IMR-90 (cell line): ENCODE data around the gene RASGRP3. TPM values are rescaled to one million over a fixed set of nuclear protein-coding genes. Genes with fewer than 3 reads are reported as not detected.

ENCODE experiments used
- ATAC-seq: fragments of 200-7000 bp; cut with Tn5 transposase; 2 replicates; pipeline ENCODE4 v1.9.1; 2020; ENCODE audit warnings: low read depth, mild to moderate bottlenecking, moderate library complexity
- BruUV-seq: library from RNA; stranded (reverse); fragments of 400-500 nt; replicated peaks from 2 replicates; lab custom pipeline; 2021; lab: Mats Ljungman, UMichigan
- CTCF ChIA-PET: fragments of 300-600 bp; formaldehyde crosslinking; extraction: SDS; loops from one replicate; lab custom pipeline; 2021; ENCODE audit warnings: antibody characterized with exemption; lab: Yijun Ruan, JAX
- POLR2A ChIA-PET: fragments of 300-600 bp; sonication (Branson Sonifier 250); formaldehyde crosslinking; loops from one replicate; lab custom pipeline; 2022; ENCODE audit warnings: antibody characterized with exemption; ENCODE audit not compliant: unreplicated experiment; lab: Charles Lee
- DNase-seq: peaks from one replicate; pipeline ENCODE4 v3.0.0; 2013
- H2AFZ ChIP-seq: replicated peaks from 2 replicates; pipeline ENCODE3; 2013; ENCODE audit warnings: low read length, mild to moderate bottlenecking; ENCODE audit not compliant: poor library complexity
- H2AK5ac ChIP-seq: 2 replicates; pipeline ENCODE4 v1.6.1; 2013; ENCODE audit warnings: low read depth, low read length, inconsistent platforms
- H2AK9ac ChIP-seq: replicated peaks from 2 replicates; pipeline ENCODE3; 2013; ENCODE audit warnings: mild to moderate bottlenecking, low read depth, low read length, moderate library complexity; ENCODE audit not compliant: poor library complexity
- H2BK120ac ChIP-seq: 2 replicates; pipeline ENCODE4 v1.6.1; 2013; ENCODE audit warnings: low read depth, low read length, inconsistent platforms
- H2BK15ac ChIP-seq: 3 replicates; pipeline ENCODE4 v1.6.1; 2013; ENCODE audit warnings: low read depth, low read length, inconsistent platforms
- H2BK20ac ChIP-seq: 2 replicates; pipeline ENCODE4 v1.6.1; 2013; ENCODE audit warnings: low read depth, mild to moderate bottlenecking, inconsistent platforms, low read length, moderate library complexity
- H2BK5ac ChIP-seq: 2 replicates; pipeline ENCODE4 v1.6.1; 2013; ENCODE audit warnings: mild to moderate bottlenecking, low read depth, low read length, inconsistent platforms; ENCODE audit not compliant: poor library complexity, severe bottlenecking
- H3K14ac ChIP-seq: replicated peaks from 2 replicates; pipeline ENCODE4 v1.6.1; 2013; ENCODE audit warnings: low read depth, low read length, inconsistent platforms
- H3K18ac ChIP-seq: 2 replicates; pipeline ENCODE4 v1.6.1; 2013; ENCODE audit warnings: low read depth, low read length, control low read depth
- H3K23ac ChIP-seq: 2 replicates; pipeline ENCODE4 v1.6.1; 2013; ENCODE audit warnings: low read depth, low read length, inconsistent platforms
- H3K27ac ChIP-seq: 2 replicates; pipeline ENCODE4 v1.5.1; 2013; ENCODE audit warnings: mild to moderate bottlenecking, control low read depth, low read length; ENCODE audit not compliant: insufficient read depth
- H3K27me3 ChIP-seq: 2 replicates; pipeline ENCODE4 v1.6.1; 2013; ENCODE audit warnings: low read length; ENCODE audit not compliant: control insufficient read depth, insufficient read depth
- H3K36me3 ChIP-seq: 2 replicates; pipeline ENCODE4 v1.6.1; 2013; ENCODE audit warnings: low read length, mixed read lengths; ENCODE audit not compliant: control insufficient read depth, insufficient read depth
- H3K4ac ChIP-seq: 2 replicates; pipeline ENCODE4 v1.6.1; 2013; ENCODE audit warnings: low read depth, low read length, inconsistent platforms
- H3K4me1 ChIP-seq: 2 replicates; pipeline ENCODE4 v1.6.1; 2013; ENCODE audit warnings: low read length, mixed read lengths; ENCODE audit not compliant: control insufficient read depth, insufficient read depth
- H3K4me2 ChIP-seq: 2 replicates; pipeline ENCODE4 v1.6.1; 2013; ENCODE audit warnings: low read depth, mild to moderate bottlenecking, control low read depth, low read length, moderate library complexity
- H3K4me3 ChIP-seq: 2 replicates; pipeline ENCODE4 v1.5.1; 2013; ENCODE audit warnings: low read depth, mild to moderate bottlenecking, control low read depth, low read length, moderate library complexity; ENCODE audit not compliant: insufficient read depth
- H3K56ac ChIP-seq: 2 replicates; pipeline ENCODE4 v1.6.1; 2013; ENCODE audit warnings: low read length, inconsistent platforms; ENCODE audit not compliant: insufficient read depth; ENCODE audit errors: extremely low read depth
- H3K79me1 ChIP-seq, 2 experiments: 2 replicates each; pipeline ENCODE4 v1.6.1; 2013; ENCODE audit warnings: low read length in 2 of 2, inconsistent platforms in 1 of 2, low read depth in 1 of 2
- H3K9ac ChIP-seq: 2 replicates; pipeline ENCODE4 v1.6.1; 2013; ENCODE audit warnings: low read depth, low read length, control low read depth
- H3K9me1 ChIP-seq: 2 replicates; pipeline ENCODE4 v1.6.1; 2013; ENCODE audit warnings: low read length, inconsistent platforms; ENCODE audit not compliant: insufficient read depth
- H3K9me3 ChIP-seq: 2 replicates; pipeline ENCODE4 v1.6.1; 2013; ENCODE audit warnings: low read length; ENCODE audit not compliant: control insufficient read depth, insufficient read depth
- H4K20me1 ChIP-seq: 2 replicates; pipeline ENCODE4 v1.6.1; 2013; ENCODE audit warnings: low read length, inconsistent platforms; ENCODE audit not compliant: insufficient read depth
- H4K5ac ChIP-seq: 2 replicates; pipeline ENCODE4 v1.6.1; 2013; ENCODE audit warnings: mild to moderate bottlenecking, low read depth, low read length, control low read depth
- H4K8ac ChIP-seq, 2 experiments: 2 replicates each; pipeline ENCODE4 v1.6.1; 2013; ENCODE audit warnings: low read depth in 2 of 2, low read length in 2 of 2, control low read depth in 1 of 2, inconsistent platforms in 1 of 2
- H4K91ac ChIP-seq: 2 replicates; pipeline ENCODE4 v1.6.1; 2013; ENCODE audit warnings: low read depth, low read length, inconsistent platforms; ENCODE audit not compliant: insufficient read depth
- CEBPB ChIP-seq: IDR thresholded peaks from 2 replicates; pipeline ENCODE4 v1.6.1; 2012; ENCODE audit warnings: low read depth, low read length, improper control_type of control experiment
- FOS ChIP-seq: fragments of 150-350 bp; IDR thresholded peaks from 2 replicates; pipeline ENCODE4 v1.6.1; 2016; ENCODE audit warnings: low read depth, low read length
- MAFK ChIP-seq: IDR thresholded peaks from 2 replicates; pipeline ENCODE4 v1.6.1; 2012; ENCODE audit warnings: low read depth, low read length, improper control_type of control experiment
- NFE2L2 ChIP-seq: fragments of 150-350 bp; IDR thresholded peaks from 2 replicates; pipeline ENCODE4 v1.6.1; 2016; ENCODE audit warnings: low read depth, mild to moderate bottlenecking, low read length
- RAD21 ChIP-seq: IDR thresholded peaks from 2 replicates; pipeline ENCODE4 v1.6.1; 2012; ENCODE audit warnings: low read length, improper control_type of control experiment
- RFX5 ChIP-seq: IDR thresholded peaks from 2 replicates; pipeline ENCODE4 v1.8.0; 2012; ENCODE audit warnings: low read depth, mild to moderate bottlenecking, low read length, moderate library complexity
- USF2 ChIP-seq: fragments of 150-350 bp; IDR thresholded peaks from 2 replicates; pipeline ENCODE4 v1.6.1; 2017; ENCODE audit warnings: mild to moderate bottlenecking, antibody characterized with exemption, low read length, low read depth
- WGBS, 2 experiments: methylation state at CpG; one replicate each; pipeline versions ENCODE4 v1.1.5 to v1.1.7; 2013; ENCODE audit warnings: missing lambda C conversion rate in 2 of 2; ENCODE audit not compliant: insufficient read length in 1 of 2; ENCODE audit errors: extremely low coverage in 2 of 2; 5-methylcytosine and 5-hydroxymethylcytosine counted together
- dilution Hi-C: fragments of 300-500 bp; cut with HindIII; formaldehyde crosslinking; loops from one replicate; pipeline ENCODE4 v1.14.3; 2018; ENCODE audit warnings: low sequenced_read_pairs; ENCODE audit not compliant: unreplicated experiment
- in situ Hi-C: fragments of 300-500 bp; cut with MboI; formaldehyde crosslinking; loops from 3 replicates; pipeline ENCODE4 v1.14.3; 2019; ENCODE audit warnings: low sequenced_read_pairs, inconsistent platforms, mixed read lengths
- intact Hi-C: fragments of 100-400 bp; cut with micrococcal nuclease; formaldehyde crosslinking; loops from 2 replicates; pipeline ENCODE4 v1.10.0; 2022
- polyA plus RNA-seq, 3 experiments: library from polyadenylated mRNA; depleted of rRNA; stranded (reverse); fragments of >200 nt; gene quantifications; 2 replicates each; pipeline ENCODE4 v1.2.3, GENCODE V29; 2012; ENCODE audit warnings: low replicate concordance in 1 of 3
- total RNA-seq: library from RNA; depleted of rRNA; stranded (reverse); fragments of >200 nt; gene quantifications from 2 replicates; pipeline ENCODE4 v1.2.3, GENCODE V29; 2012
- TF ChIP-seq, protein P1 (sequence below): conservative IDR thresholded peaks from 2 replicates; pipeline ENCODE4 v1.5.1; 2012; ENCODE audit warnings: mild to moderate bottlenecking, low read depth, low read length, improper control_type of control experiment

Gene RASGRP3
- total and polyA plus RNA-seq, 2 of the 4 experiments (the other 2 are of a cell fraction), result 1.7 to 3.0 TPM

DNA sequence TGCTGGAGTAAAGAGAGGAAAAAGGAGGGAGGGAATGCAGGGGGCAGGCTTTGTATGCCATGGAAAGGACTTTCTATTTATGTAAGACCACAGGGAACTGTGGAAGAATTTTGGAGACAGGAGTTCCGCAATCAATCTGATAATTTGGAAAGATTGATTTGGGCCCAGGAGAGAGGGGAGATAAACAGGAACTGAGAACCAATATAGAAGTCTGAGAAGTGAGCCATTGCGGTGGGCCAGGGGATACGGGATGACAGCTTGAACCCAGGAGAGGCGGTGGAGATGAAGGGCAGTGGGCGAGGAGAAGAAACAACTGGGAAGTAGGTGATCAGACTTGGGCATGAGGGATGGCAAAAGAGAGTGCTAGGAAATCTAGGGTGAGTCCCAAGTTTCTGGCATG, 23.7 kb downstream of the RASGRP3 start:
- Histone ChIP-seq H4K20me1 (no peaks in the 10 kb centered on the region), H2AK9ac (no peak overlapping the region), H3K79me1 (no peaks in the 10 kb centered on the region), H4K5ac (no peak overlapping the region), H3K56ac (no peak overlapping the region), H2AFZ (no peak overlapping the region), H3K9me1 (no peaks in the 10 kb centered on the region), H2BK120ac (no peak overlapping the region), H3K27me3 (no peaks in the 10 kb centered on the region), H4K8ac (no peak overlapping the region), H3K27ac (no peak overlapping the region), H3K14ac (no peak overlapping the region), H3K4me3 (no peak overlapping the region), H3K4ac (no peak overlapping the region), H3K4me2 (no peak overlapping the region), H3K4me1 (peaks cover 6% of the 10 kb centered on the region), H3K9me3 (no peaks in the 10 kb centered on the region; the same call in 1 of the 2 replicates), H3K9ac (no peak overlapping the region), H2BK20ac (no peak overlapping the region), H3K18ac (no peak overlapping the region), H3K36me3 (no peaks in the 10 kb centered on the region), H2AK5ac (no peak overlapping the region), H4K91ac (no peak overlapping the region), H2BK5ac (no peak overlapping the region), H3K23ac (no peak overlapping the region), H2BK15ac (no peak overlapping the region)
- no peak for DNase-seq
- ChIA-PET CTCF (no interaction called here), POLR2A (no interaction called here)
- TF ChIP-seq USF2 (no peak), CEBPB (no peak), RFX5 (no peak), NFE2L2 (no peak), FOS (no peak), MAFK (no peak), RAD21 (no peak)
- TF ChIP-seq, protein P1, sequence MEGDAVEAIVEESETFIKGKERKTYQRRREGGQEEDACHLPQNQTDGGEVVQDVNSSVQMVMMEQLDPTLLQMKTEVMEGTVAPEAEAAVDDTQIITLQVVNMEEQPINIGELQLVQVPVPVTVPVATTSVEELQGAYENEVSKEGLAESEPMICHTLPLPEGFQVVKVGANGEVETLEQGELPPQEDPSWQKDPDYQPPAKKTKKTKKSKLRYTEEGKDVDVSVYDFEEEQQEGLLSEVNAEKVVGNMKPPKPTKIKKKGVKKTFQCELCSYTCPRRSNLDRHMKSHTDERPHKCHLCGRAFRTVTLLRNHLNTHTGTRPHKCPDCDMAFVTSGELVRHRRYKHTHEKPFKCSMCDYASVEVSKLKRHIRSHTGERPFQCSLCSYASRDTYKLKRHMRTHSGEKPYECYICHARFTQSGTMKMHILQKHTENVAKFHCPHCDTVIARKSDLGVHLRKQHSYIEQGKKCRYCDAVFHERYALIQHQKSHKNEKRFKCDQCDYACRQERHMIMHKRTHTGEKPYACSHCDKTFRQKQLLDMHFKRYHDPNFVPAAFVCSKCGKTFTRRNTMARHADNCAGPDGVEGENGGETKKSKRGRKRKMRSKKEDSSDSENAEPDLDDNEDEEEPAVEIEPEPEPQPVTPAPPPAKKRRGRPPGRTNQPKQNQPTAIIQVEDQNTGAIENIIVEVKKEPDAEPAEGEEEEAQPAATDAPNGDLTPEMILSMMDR, result no peak
- intact Hi-C loops (no loop called here), in situ Hi-C loops (no loop called here), dilution Hi-C loops (no loop called here)
- BruUV-seq, result no TSS peak
- ATAC-seq, result no peak
- 90% methylated on average over 2 of the region's 5 CpGs; no CpG with 5 or more reads in 1 of the 2 experiments for WGBS, 2 experiments
